Right ventricle myocardium inferior (tissue), 1 donor: ENCODE measurements around the gene SMIM36. TPM values are rescaled to one million over a fixed set of nuclear protein-coding genes. Genes with fewer than 3 reads are reported as not detected.
"Not testable (repeated sequence)": the region's sequence is repeated elsewhere in the genome, so short reads cannot be mapped to it uniquely, and the experiment has no call there.

Experiments
- ATAC-seq: fragments of 200-7000 bp; cut with Tn5 transposase; one replicate; pipeline ENCODE4 v1.9.1; 2020; ENCODE audit warnings: mild to moderate bottlenecking, moderate library complexity
- DNase-seq: peaks from one replicate; pipeline ENCODE4 v3.0.0; 2021; ENCODE audit errors: missing footprints
- intact Hi-C: fragments of 100-400 bp; cut with DNase I; formaldehyde crosslinking; loops from one replicate; pipeline ENCODE4 v1.11.0; 2022
- total RNA-seq: library from RNA; stranded (reverse); fragmentation: NEBNext Ultra II Directional; extraction: Animal tissue kit (Norgen Biotek cat#: 25700); gene quantifications from one replicate; pipeline ENCODE4 v1.2.1, GENCODE V29; 2021
- donor health status: DM: no; HTN: yes; CAD: no; lungs with severe emphysema.

The SMIM36 gene
- total RNA-seq, 1 donor from 2014 or later = not detected

- ATAC-seq = no peak
- intact Hi-C loops = loop anchor here (5.0 kb wide), 3 partner anchors 136 to 329 kb away; partner anchors contain the start of gene PCTP
- DNase-seq = no peak
These were observed 87.7 kb downstream of the SMIM36 start for GRCh38 chr17:55423535-55423934.

- ATAC-seq, DNase-seq: not testable (repeated sequence)
- intact Hi-C loops = loop anchor here (5.0 kb wide), 3 partner anchors 135 to 330 kb away; partner anchors contain the start of gene PCTP
These were observed 88.5 kb downstream of the SMIM36 start for GRCh38 chr17:55422828-55423164.

GRCh38 chr17:55421179-55421934, 89.9 kb downstream of the SMIM36 start, which contains the start of gene MMD:
MMD (minus strand) TSS chr17:55421835; CDS start chr17:55421695, 140 bp downstream.
- peak; percentile 1 for ATAC-seq
- intact Hi-C loops = loop anchor here (5.0 kb wide), 3 partner anchors 134 to 331 kb away; partner anchors contain the start of gene PCTP

GRCh38 chr17:55420776-55421178, 90.5 kb downstream of the SMIM36 start:
- ATAC-seq = peak; percentile 35
- DNase-seq = peak; percentile 76
- intact Hi-C loops = loop anchor here (5.0 kb wide), 3 partner anchors 133 to 332 kb away; partner anchors contain the start of gene PCTP

More at GRCh38 chr17:55421179-55421934, 89.9 kb downstream of the SMIM36 start, which contains the start of gene MMD:
- no peak for DNase-seq

GRCh38 chr17:55420067-55420775, 91.0 kb downstream of the SMIM36 start:
- intact Hi-C loops = loop anchor here (5.0 kb wide), 3 partner anchors 133 to 332 kb away; partner anchors contain the start of gene PCTP
- no peak for ATAC-seq
- DNase-seq = no peak

GRCh38 chr17:55418369-55419268, 92.6 kb downstream of the SMIM36 start:
- DNase-seq = no peak
- intact Hi-C loops = loop anchor here (5.0 kb wide), 2 partner anchors 64 to 94 kb away; partner anchors contain the start of gene SMIM36
- no peak for ATAC-seq

GRCh38 chr17:55417411-55418268, 93.6 kb downstream of the SMIM36 start:
- ATAC-seq (no peak), DNase-seq (no peak)
- intact Hi-C loops = loop anchor here (5.0 kb wide), 2 partner anchors 65 to 95 kb away; partner anchors contain the start of gene SMIM36

- intact Hi-C loops = loop anchor here (5.0 kb wide), 2 partner anchors 66 to 96 kb away; partner anchors contain the start of gene SMIM36
- DNase-seq (no peak), ATAC-seq (peak; percentile 9)
These were observed 94.7 kb downstream of the SMIM36 start for GRCh38 chr17:55416470-55417052.

GRCh38 chr17:55416000-55416399, 95.3 kb downstream of the SMIM36 start:
- intact Hi-C loops = loop anchor here (5.0 kb wide), 2 partner anchors 66 to 96 kb away; partner anchors contain the start of gene SMIM36
- ATAC-seq (peak; percentile 51), DNase-seq (no peak)

- intact Hi-C loops = loop anchor here (5.0 kb wide), 2 partner anchors 67 to 97 kb away; partner anchors contain the start of gene SMIM36
- ATAC-seq (no peak), DNase-seq (no peak)
These were observed 96.3 kb downstream of the SMIM36 start for GRCh38 chr17:55414983-55415382.

- intact Hi-C loops = no loop called here
- DNase-seq (no peak), ATAC-seq (no peak)
These were observed 97.3 kb downstream of the SMIM36 start for GRCh38 chr17:55413825-55414489.

GRCh38 chr17:55411463-55411855, 99.8 kb downstream of the SMIM36 start:
- no peak for DNase-seq
- no peak for ATAC-seq
- intact Hi-C loops = no loop called here

GRCh38 chr17:55410722-55411462, 100.4 kb downstream of the SMIM36 start:
- DNase-seq (no peak), ATAC-seq (peak; percentile 65)
- intact Hi-C loops = no loop called here

GRCh38 chr17:55409030-55409800, 102.0 kb downstream of the SMIM36 start:
- intact Hi-C loops = no loop called here
- no peak for ATAC-seq
- DNase-seq = no peak
